HepG2 (cell line): ENCODE results near the gene SLC11A1. TPM values are rescaled to one million over a fixed set of nuclear protein-coding genes. Genes with fewer than 3 reads are reported as not detected.
A peak's percentile ranks its signal among the peaks of the same experiment; 100 is the strongest.

ENCODE experiments used
- BATF2 ChIP-seq: sonication (generic); formaldehyde crosslinking; IDR thresholded peaks from 2 replicates; pipeline ENCODE4 v1.8.0; 2022; ENCODE audit warnings: mild to moderate bottlenecking, missing genetic modification reagents, moderate library complexity
- FOXK2 ChIP-seq: fragments of 450-650 bp; IDR thresholded peaks from 2 replicates; pipeline ENCODE4 v1.6.1; 2016
- GTF2F1 ChIP-seq: fragments of 150-350 bp; IDR thresholded peaks from 2 replicates; pipeline ENCODE4 v1.6.1; 2014; ENCODE audit warnings: low read length
- HMGXB3 ChIP-seq: sonication (generic); formaldehyde crosslinking; IDR thresholded peaks from 2 replicates; pipeline ENCODE4 v1.4.0; 2020; ENCODE audit warnings: missing genetic modification reagents, borderline replicate concordance
- HNRNPUL1 ChIP-seq: fragments of 200-400 bp; formaldehyde crosslinking; IDR thresholded peaks from 2 replicates; pipeline ENCODE4 v1.6.1; 2017; ENCODE audit warnings: low read depth, mild to moderate bottlenecking, low read length, moderate library complexity
- IKZF1 ChIP-seq: fragments of 450-650 bp; IDR thresholded peaks from 2 replicates; pipeline ENCODE4 v1.7.1; 2016
- MEIS2 ChIP-seq: sonication (generic); formaldehyde crosslinking; IDR thresholded peaks from 2 replicates; pipeline ENCODE4 v1.9.0; 2021; ENCODE audit warnings: mild to moderate bottlenecking, missing genetic modification reagents
- NCOA5 ChIP-seq: sonication (generic); formaldehyde crosslinking; IDR thresholded peaks from 2 replicates; pipeline ENCODE4 v1.4.0; 2020; ENCODE audit warnings: missing genetic modification reagents
- PITX1 ChIP-seq: sonication (generic); formaldehyde crosslinking; IDR thresholded peaks from 2 replicates; pipeline ENCODE4 v1.5.1; 2020; ENCODE audit warnings: mild to moderate bottlenecking, missing genetic modification reagents
- PLRG1 ChIP-seq: fragments of 450-650 bp; conservative IDR thresholded peaks from 2 replicates; pipeline ENCODE4 v1.6.1; 2016
- SNRNP70 ChIP-seq: fragments of 200-400 bp; formaldehyde crosslinking; IDR thresholded peaks from 2 replicates; pipeline ENCODE4 v1.6.1; 2017; ENCODE audit warnings: mild to moderate bottlenecking, low read depth, low read length, moderate library complexity
- TSC22D2 ChIP-seq: sonication (generic); formaldehyde crosslinking; IDR thresholded peaks from 2 replicates; pipeline ENCODE4 v1.5.1; 2020; ENCODE audit warnings: missing genetic modification reagents, mild to moderate bottlenecking, borderline replicate concordance
- U2AF2 ChIP-seq: fragments of 200-400 bp; formaldehyde crosslinking; IDR thresholded peaks from 2 replicates; pipeline ENCODE4 v1.6.1; 2017; ENCODE audit warnings: low read depth, mild to moderate bottlenecking, low read length
- ZBTB44 ChIP-seq: sonication (generic); formaldehyde crosslinking; IDR thresholded peaks from 2 replicates; pipeline ENCODE4 v1.4.0; 2020; ENCODE audit warnings: missing genetic modification reagents
- ZBTB7A ChIP-seq: sonication (generic); formaldehyde crosslinking; IDR thresholded peaks from 2 replicates; pipeline ENCODE4 v1.8.0; 2022; ENCODE audit warnings: mild to moderate bottlenecking, missing genetic modification reagents
- ZFY ChIP-seq: sonication (generic); formaldehyde crosslinking; IDR thresholded peaks from 2 replicates; pipeline ENCODE4 v1.4.0; 2020; ENCODE audit warnings: missing genetic modification reagents
- ZNF124 ChIP-seq: sonication (generic); formaldehyde crosslinking; IDR thresholded peaks from 2 replicates; pipeline ENCODE4 v1.4.0; 2020; ENCODE audit warnings: missing genetic modification reagents
- ZNF138 ChIP-seq: sonication (generic); formaldehyde crosslinking; IDR thresholded peaks from 2 replicates; pipeline ENCODE4 v1.5.0; 2020; ENCODE audit warnings: mild to moderate bottlenecking, low read depth, missing genetic modification reagents
- ZNF678 ChIP-seq: sonication (generic); formaldehyde crosslinking; IDR thresholded peaks from 2 replicates; pipeline ENCODE4 v1.4.0; 2020; ENCODE audit warnings: mild to moderate bottlenecking, missing genetic modification reagents
- ZNF747 ChIP-seq: sonication (generic); formaldehyde crosslinking; IDR thresholded peaks from 2 replicates; pipeline ENCODE4 v1.8.1; 2023; ENCODE audit warnings: missing genetic modification reagents, mild to moderate bottlenecking, borderline replicate concordance
- ZNF772 ChIP-seq: sonication (generic); formaldehyde crosslinking; IDR thresholded peaks from 2 replicates; pipeline ENCODE4 v1.5.0; 2020; ENCODE audit warnings: mild to moderate bottlenecking, missing genetic modification reagents
- ZNF879 ChIP-seq: sonication (generic); formaldehyde crosslinking; IDR thresholded peaks from 2 replicates; pipeline ENCODE4 v1.8.1; 2023; ENCODE audit warnings: missing genetic modification reagents
- ZZZ3 ChIP-seq: sonication (generic); formaldehyde crosslinking; IDR thresholded peaks from 2 replicates; pipeline ENCODE4 v1.4.0; 2020; ENCODE audit warnings: missing genetic modification reagents, mild to moderate bottlenecking, borderline replicate concordance
- polyA plus RNA-seq, 8 experiments: library from polyadenylated mRNA; depleted of rRNA in 3 of 8; stranded (reverse) in 7 of 8; unstranded in 1 of 8; fragments of >200 nt; fragmentation: Illumina TruSeq in 4 of 8; extraction: Trizol in 4 of 8; gene quantifications; 2 replicates each; pipeline versions ENCODE4 v1.2.1 to v1.2.3, GENCODE V29; 2011 to 2016; ENCODE audit warnings: low read depth in 4 of 8, missing spikeins in 1 of 8, mixed read lengths in 1 of 8; ENCODE audit not compliant: insufficient read depth in 1 of 8
- total RNA-seq, 5 experiments: library from RNA; depleted of rRNA; stranded (reverse); fragments of >200 nt; fragmentation: Illumina TruSeq; extraction: Trizol; gene quantifications; 2 replicates each; pipeline ENCODE4 v1.2.3, GENCODE V29; 2016; ENCODE audit warnings: low read depth in 1 of 5
- TF ChIP-seq, protein P1 (sequence below): sonication (generic); formaldehyde crosslinking; IDR thresholded peaks from 2 replicates; pipeline ENCODE4 v1.9.0; 2022; ENCODE audit warnings: missing genetic modification reagents, mild to moderate bottlenecking, borderline replicate concordance

SLC11A1 gene
- total and polyA plus RNA-seq, 2 of the 13 experiments (the other 11 are each of a cell fraction or from before 2014, with no cell fraction given): 0.33 to 2.3 TPM

DNA sequence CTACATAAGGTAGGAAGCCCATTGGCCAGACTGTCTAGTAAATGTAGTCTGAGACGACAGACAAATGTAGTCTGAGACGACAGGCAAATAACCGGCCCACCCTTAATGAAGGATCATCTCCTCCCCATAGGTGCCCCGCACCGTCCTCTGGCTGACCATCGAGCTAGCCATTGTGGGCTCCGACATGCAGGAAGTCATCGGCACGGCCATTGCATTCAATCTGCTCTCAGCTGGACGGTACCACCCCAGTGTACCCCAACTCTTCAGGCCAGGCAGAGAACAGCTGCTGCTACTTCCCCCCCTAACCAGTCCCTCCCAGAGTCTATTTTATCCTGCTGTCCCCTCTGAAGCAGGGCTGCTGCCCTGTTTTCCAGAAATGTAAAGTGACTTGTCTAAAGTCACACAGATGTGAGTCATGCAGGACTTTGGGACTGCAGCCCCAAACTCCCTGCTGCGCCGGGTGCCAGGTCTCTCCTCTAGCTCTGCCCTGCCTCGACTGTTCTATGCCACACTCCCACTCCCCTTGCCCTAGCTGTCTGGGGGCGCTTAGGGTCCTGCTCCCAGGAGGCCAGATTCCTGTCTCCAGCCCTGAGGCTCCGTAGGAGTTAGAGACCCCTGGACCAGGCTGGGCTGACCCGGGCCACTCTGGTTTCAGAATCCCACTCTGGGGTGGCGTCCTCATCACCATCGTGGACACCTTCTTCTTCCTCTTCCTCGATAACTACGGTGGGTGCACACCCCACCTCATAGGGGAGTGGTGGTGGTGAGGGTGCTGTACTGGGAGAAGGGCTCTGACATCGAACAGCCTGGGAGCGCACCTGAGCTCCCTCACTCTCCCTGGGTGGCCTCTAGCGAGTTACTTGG, 4.7 kb downstream of the SLC11A1 start (continued):
- TF ChIP-seq HMGXB3 (CRISPR knock-in tag) (no peak), ZBTB44 (CRISPR knock-in tag) (no peak), SNRNP70 (no peak), TSC22D2 (CRISPR knock-in tag) (no peak), HNRNPUL1 (no peak), ZNF124 (CRISPR knock-in tag) (no peak), ZFY (0 out of 2 replicates have a peak, but pooled peaks have one; percentile 6), ZZZ3 (CRISPR knock-in tag) (peak; percentile 57; the same call in 1 of the 2 replicates), ZNF747 (no peak), ZNF138 (CRISPR knock-in tag) (no peak), ZNF772 (CRISPR knock-in tag) (no peak), PLRG1 (no peak), ZNF879 (CRISPR knock-in tag) (no peak), ZNF678 (CRISPR knock-in tag) (no peak), U2AF2 (no peak), FOXK2 (no peak), MEIS2 (CRISPR knock-in tag) (no peak), BATF2 (CRISPR knock-in tag) (no peak), GTF2F1 (no peak), ZBTB7A (no peak), NCOA5 (no peak), IKZF1 (no peak), PITX1 (CRISPR knock-in tag) (no peak)
- TF ChIP-seq, protein P1, sequence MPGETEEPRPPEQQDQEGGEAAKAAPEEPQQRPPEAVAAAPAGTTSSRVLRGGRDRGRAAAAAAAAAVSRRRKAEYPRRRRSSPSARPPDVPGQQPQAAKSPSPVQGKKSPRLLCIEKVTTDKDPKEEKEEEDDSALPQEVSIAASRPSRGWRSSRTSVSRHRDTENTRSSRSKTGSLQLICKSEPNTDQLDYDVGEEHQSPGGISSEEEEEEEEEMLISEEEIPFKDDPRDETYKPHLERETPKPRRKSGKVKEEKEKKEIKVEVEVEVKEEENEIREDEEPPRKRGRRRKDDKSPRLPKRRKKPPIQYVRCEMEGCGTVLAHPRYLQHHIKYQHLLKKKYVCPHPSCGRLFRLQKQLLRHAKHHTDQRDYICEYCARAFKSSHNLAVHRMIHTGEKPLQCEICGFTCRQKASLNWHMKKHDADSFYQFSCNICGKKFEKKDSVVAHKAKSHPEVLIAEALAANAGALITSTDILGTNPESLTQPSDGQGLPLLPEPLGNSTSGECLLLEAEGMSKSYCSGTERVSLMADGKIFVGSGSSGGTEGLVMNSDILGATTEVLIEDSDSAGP (CRISPR knock-in tag): no peak; the same call in 1 of the 2 replicates
